ENCODE results near the gene NNAT. TPM values are rescaled to one million over a fixed set of nuclear protein-coding genes. Genes with fewer than 3 reads are reported as not detected.

The NNAT gene
- total and polyA plus RNA-seq, 2 of the 8 experiments (the other 6 are each of a cell fraction or from before 2014, with no cell fraction given), result 66.8 to 175 TPM

- no peak overlapping the region for H3K14ac ChIP-seq (ENCODE audit: insufficient read length)
- H2BK5ac ChIP-seq (ENCODE audit: low read depth, low read length), result peak overlapping the region; percentile 28; the same call in 1 of the 2 replicates
- no peaks in the 10 kb centered on the region for H3K23me2 ChIP-seq (ENCODE audit: low read depth, low read length)
- no peak for TF ChIP-seq JUND (IDR thresholded peaks at IDR 0.05; ENCODE audit: low read length)
- no peak for TF ChIP-seq E2F6 (IDR thresholded peaks at IDR 0.05)
- TF ChIP-seq TEAD4 (IDR thresholded peaks at IDR 0.05; ENCODE audit: low read depth, low read length), result no peak
- TF ChIP-seq GABPA (IDR thresholded peaks at IDR 0.05; ENCODE audit: borderline replicate concordance, insufficient read depth, low read length), result no peak
- TF ChIP-seq SIX5 (IDR thresholded peaks at IDR 0.05; ENCODE audit: low read depth, low read length), result no peak
- no peak for TF ChIP-seq RNF2 (IDR thresholded peaks at IDR 0.05; ENCODE audit: borderline replicate concordance, low read depth, low read length, missing control alignments, poor library complexity, severe bottlenecking)
- peak overlapping the region; percentile 1; the same call in 1 of the 2 replicates for H3K18ac ChIP-seq (ENCODE audit: extremely low read depth, low read length)
- 95% methylated on average over 4 of the region's 4 CpGs; no CpG with 5 or more reads in 1 of the 2 experiments for WGBS, 2 experiments (ENCODE audit: extremely low coverage in 1 of 2, insufficient coverage in 1 of 2, insufficient read length in 1 of 2, insufficient replicate concordance in 2 of 2, low coverage in 1 of 2, low lambda C conversion rate in 2 of 2, missing lambda C conversion rate in 1 of 2)
- no peak overlapping the region for H4K91ac ChIP-seq (replicated peaks; ENCODE audit: insufficient read length, low read length)
- no peak overlapping the region for H4K8ac ChIP-seq (ENCODE audit: extremely low read depth, insufficient read depth, low read length)
- ChIA-PET POLR2A (ENCODE audit: partially characterized antibody) (interaction anchor here (0.7 to 11.2 kb wide), 12 partner anchors 11 to 109 kb away, joined by 3 to 116 read pairs (median 4); partner anchors contain the start of gene NNAT), CTCF (ENCODE audit: partially characterized antibody) (interaction anchor here (0.8 to 2.5 kb wide), 10 partner anchors 10 to 158 kb away, joined by 3 to 11 read pairs (median 4); partner anchors contain the start of gene NNAT)
- H3K4me1 ChIP-seq (replicated peaks in 1 of 4; ENCODE audit: control insufficient read depth in 3 of 4, insufficient read depth in 4 of 4, low read length in 3 of 4), result peaks cover 7 to 15% (median 10%) of the 10 kb centered on the region in 4 experiments; a peak in 6 of 7 replicates
- no peak for DNase-seq (ENCODE audit: low read depth in 1 of 2, low spot score in 2 of 2)
- no peaks in the 10 kb centered on the region for H3K27me3 ChIP-seq (replicated peaks in 1 of 4; ENCODE audit: control insufficient read depth in 3 of 4, extremely low read depth in 1 of 4, insufficient read depth in 3 of 4, low read length in 3 of 4)
- H3K9me3 ChIP-seq (ENCODE audit: insufficient read depth in 2 of 2, low read depth in 1 of 2, low read length in 1 of 2), result no peaks in the 10 kb centered on the region
- H3K56ac ChIP-seq (replicated peaks; ENCODE audit: insufficient read length, low read depth, low read length), result no peak overlapping the region
- H4K20me1 ChIP-seq (replicated peaks in 1 of 2; ENCODE audit: control insufficient read depth in 1 of 2, insufficient read depth in 2 of 2, low read length in 2 of 2), result peaks cover 0 to 4% of the 10 kb centered on the region in 2 experiments
- H2BK120ac ChIP-seq (replicated peaks; ENCODE audit: low read depth, low read length), result no peak overlapping the region
- no peak overlapping the region for H3K4ac ChIP-seq (replicated peaks; ENCODE audit: insufficient read length, low read depth, low read length)
- peaks cover 0 to 6% (median 2%) of the 10 kb centered on the region in 4 experiments; a peak in 2 of 8 replicates for H3K36me3 ChIP-seq (ENCODE audit: control insufficient read depth in 2 of 4, insufficient read depth in 4 of 4, low read length in 3 of 4)
- no peak overlapping the region for H3K9ac ChIP-seq (replicated peaks in 1 of 4; ENCODE audit: extremely low read depth in 1 of 4, low read depth in 3 of 4, low read length in 3 of 4)
- H3K23ac ChIP-seq (ENCODE audit: insufficient read length), result no peak overlapping the region
- FAIRE-seq, result no peak
- H2BK20ac ChIP-seq (ENCODE audit: low read length), result peak overlapping the region; percentile 82; the same call in 1 of the 2 replicates
- H2AFZ ChIP-seq (ENCODE audit: low read length), result no peak overlapping the region
- no peak overlapping the region for H3K27ac ChIP-seq (ENCODE audit: low read depth, low read length)
- H2BK12ac ChIP-seq (ENCODE audit: low read depth, low read length), result no peak overlapping the region
- H3K79me1 ChIP-seq (ENCODE audit: low read depth, low read length), result peaks cover 3% of the 10 kb centered on the region; the same call in 1 of the 2 replicates
- H4K5ac ChIP-seq (ENCODE audit: insufficient read length, low read depth, low read length), result no peak overlapping the region
- no peak overlapping the region for H2AK5ac ChIP-seq (ENCODE audit: low read depth, low read length)
- H3K79me2 ChIP-seq (ENCODE audit: control insufficient read depth in 1 of 2, insufficient read depth in 2 of 2, low read length in 2 of 2), result no peaks in the 10 kb centered on the region; a peak in 1 of 4 replicates
- H3K4me2 ChIP-seq (ENCODE audit: insufficient read depth in 1 of 2, low read depth in 2 of 2, low read length in 2 of 2), result peak overlapping the region in 1 of 2 experiments; percentile 41; a peak in 1 of 4 replicates
- H3K4me3 ChIP-seq (ENCODE audit: extremely low read depth in 1 of 4, insufficient read depth in 2 of 4, low read depth in 3 of 4, low read length in 4 of 4), result no peak overlapping the region
- H2BK15ac ChIP-seq (ENCODE audit: low read length), result 0 out of 2 replicates have a peak overlapping the region, but pooled peaks have one; percentile 5
These were observed 14.8 kb upstream of the NNAT start for GRCh38 chr20:37506152-37506725.
